ENCODE data around the gene KANSL3.

The KANSL3 gene

GRCh38 chr2:96608469-96609455 is 29.4 kb downstream of the KANSL3 start:
- DNase-seq (ENCODE audit: extremely low read depth in 1 of 2, low read depth in 1 of 2) = no peak

DNA sequence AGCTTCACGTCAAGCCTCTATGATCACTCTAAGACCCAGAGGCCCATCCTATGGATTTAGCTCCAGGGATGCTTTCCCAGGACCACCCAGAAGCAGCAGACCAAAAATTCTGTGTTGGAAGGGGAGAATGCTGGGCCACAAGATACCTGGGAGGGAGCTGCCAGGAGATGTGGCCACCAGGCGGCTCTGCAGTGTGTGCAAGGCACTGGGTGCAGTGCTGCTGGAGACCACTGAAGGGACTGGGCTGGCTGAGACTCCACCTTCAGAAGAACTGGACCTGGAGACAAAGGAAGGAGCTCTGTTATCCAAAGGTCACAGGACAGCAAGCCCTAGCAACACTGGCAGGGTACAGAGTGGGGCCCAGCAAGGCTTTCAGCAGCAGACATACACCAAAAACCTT is 34.0 kb downstream of the KANSL3 start:
- DNase-seq (ENCODE audit: extremely low read depth in 1 of 2, low read depth in 1 of 2) = no peak

GRCh38 chr2:96602330-96602823 is 35.7 kb downstream of the KANSL3 start:
- DNase-seq (ENCODE audit: extremely low read depth in 1 of 2, low read depth in 1 of 2) = no peak

- DNase-seq (ENCODE audit: extremely low read depth in 1 of 2, low read depth in 1 of 2) = no peak
Measured at GRCh38 chr2:96601382-96602292, 36.5 kb downstream of the KANSL3 start.

DNA sequence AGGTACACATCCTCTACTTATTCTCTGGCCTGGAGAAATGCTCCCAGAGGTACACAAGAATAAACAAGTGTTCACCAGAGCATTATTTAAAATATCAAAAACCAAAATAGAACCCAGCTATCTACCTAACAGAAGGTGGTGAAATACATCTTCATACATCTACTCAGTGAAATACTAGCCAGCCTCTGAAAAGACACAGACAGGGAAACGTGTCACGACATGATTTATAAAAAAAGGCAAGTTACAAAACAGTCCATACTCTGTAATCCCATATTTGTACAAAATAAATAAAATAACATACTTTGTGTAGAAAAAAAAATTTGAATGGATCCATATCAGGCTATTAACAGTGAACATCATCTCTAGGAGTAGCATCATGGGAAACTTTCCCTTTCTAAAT is 38.2 kb downstream of the KANSL3 start:
- DNase-seq (ENCODE audit: extremely low read depth in 1 of 2, low read depth in 1 of 2) = no peak

DNA sequence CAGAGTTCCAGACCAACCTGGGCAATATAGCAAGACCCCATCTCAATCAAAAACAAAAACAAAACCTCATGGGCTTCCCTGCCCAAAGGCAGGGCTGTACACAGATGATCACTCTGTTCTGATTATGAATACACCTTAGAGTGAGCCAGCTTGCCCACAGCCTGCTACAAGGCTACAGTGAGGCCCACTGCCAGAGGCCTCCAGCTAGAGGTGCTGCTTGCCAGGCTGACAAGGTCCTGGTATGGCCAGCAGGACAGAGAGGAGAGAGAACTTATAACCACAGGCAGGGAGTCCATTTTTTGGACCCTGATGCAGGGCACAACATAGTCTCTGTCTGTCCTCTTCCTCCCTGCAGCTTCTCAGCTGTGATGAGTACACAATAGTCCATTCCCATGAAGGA is 41.5 kb downstream of the KANSL3 start:
- DNase-seq (ENCODE audit: extremely low read depth in 1 of 2, low read depth in 1 of 2) = no peak

- peak in 1 of 2 donors; percentile 33 for DNase-seq (ENCODE audit: extremely low read depth in 1 of 2, low read depth in 1 of 2)
Measured at GRCh38 chr2:96594691-96595152, 43.4 kb downstream of the KANSL3 start.

- DNase-seq (ENCODE audit: extremely low read depth in 1 of 2, low read depth in 1 of 2) = no peak
Measured at GRCh38 chr2:96594282-96594681, 43.8 kb downstream of the KANSL3 start.

GRCh38 chr2:96591494-96591893 is 46.6 kb downstream of the KANSL3 start:
- DNase-seq (ENCODE audit: extremely low read depth in 1 of 2, low read depth in 1 of 2) = no peak

DNA sequence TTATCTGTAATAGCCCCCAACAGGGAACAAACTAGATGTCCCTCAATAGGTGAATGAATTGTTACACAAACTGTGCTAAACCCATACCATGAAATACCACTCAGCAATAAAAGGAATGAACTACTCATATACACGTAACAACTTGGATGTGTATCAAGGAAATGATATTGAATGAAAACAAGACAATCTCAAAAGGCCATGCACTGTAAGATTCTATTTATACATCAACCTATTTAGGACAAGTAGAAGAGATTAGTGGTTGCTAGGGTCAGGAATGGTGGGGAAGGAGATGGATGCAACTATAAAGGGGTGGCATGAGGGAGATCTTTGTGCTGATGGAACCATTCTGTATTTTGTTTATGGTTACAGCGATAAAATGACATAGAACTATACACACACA is 47.1 kb downstream of the KANSL3 start:
- DNase-seq (ENCODE audit: extremely low read depth in 1 of 2, low read depth in 1 of 2) = no peak

GRCh38 chr2:96587843-96588242 is 50.3 kb downstream of the KANSL3 start:
- no peak for DNase-seq (ENCODE audit: extremely low read depth in 1 of 2, low read depth in 1 of 2)

DNA sequence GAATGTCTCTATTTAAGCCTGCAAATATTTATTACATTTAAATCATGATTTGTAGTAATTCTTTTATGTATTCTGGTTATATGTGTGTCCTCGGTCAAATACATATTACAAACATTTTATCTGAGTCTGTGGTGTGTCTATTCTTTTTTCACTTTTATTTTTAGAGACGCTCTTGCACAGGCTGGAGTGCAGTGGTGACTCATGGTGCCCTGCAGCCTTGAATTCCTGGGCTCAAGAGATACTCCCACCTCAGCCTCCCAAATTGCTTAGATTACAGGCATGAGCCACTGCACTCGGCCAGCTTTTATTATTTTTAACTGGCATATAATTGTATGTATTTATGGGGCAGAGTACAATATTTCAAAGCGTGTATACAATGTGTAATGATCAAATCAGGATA is 54.1 kb downstream of the KANSL3 start:
- DNase-seq (ENCODE audit: extremely low read depth in 1 of 2, low read depth in 1 of 2) = no peak

GRCh38 chr2:96580771-96581170 is 57.3 kb downstream of the KANSL3 start:
- no peak for DNase-seq (ENCODE audit: extremely low read depth in 1 of 2, low read depth in 1 of 2)

- DNase-seq (ENCODE audit: extremely low read depth in 1 of 2, low read depth in 1 of 2) = no peak
Measured at GRCh38 chr2:96579422-96579821, 58.7 kb downstream of the KANSL3 start.

DNA sequence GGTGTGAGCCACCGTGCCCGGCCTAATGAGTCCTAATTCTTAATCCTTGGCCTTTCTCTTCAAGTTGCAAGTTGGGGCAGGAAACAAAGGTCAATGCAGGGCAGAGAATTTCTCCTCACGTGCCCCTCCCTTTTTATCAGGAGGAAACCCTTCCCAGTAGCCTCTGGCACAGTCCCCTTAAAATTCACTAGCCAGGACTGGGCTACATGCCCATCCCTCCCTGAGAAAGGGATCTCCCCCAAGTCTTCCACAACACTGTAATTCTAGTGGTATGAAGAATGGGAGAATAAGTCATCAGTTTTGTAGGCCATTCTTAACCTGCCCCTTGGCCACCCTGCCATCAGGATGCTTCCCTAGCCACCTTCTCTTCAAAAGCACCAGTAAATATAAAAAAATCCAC is 59.4 kb downstream of the KANSL3 start:
- no peak for DNase-seq (ENCODE audit: extremely low read depth in 1 of 2, low read depth in 1 of 2)

DNA sequence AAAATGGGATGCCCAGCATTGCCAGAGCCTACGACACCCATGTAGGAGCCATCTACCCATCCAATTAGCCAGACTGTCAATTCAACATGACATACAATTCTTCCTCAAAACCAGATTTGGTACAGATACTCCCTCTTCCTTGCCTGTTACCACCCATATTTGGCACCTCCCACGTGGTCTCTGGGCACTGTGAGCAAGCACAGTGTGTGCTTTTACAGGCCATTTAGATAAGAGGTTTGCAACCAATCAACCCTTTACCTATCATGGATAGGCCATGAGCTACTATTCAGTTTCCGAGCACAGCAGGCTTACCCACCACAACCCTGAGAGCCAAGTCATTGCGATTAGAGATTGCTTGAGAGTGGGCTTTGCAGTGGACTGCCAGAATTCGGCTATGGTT is 60.6 kb downstream of the KANSL3 start:
- DNase-seq (ENCODE audit: extremely low read depth in 1 of 2, low read depth in 1 of 2) = no peak

GRCh38 chr2:96575785-96576456 is 62.2 kb downstream of the KANSL3 start:
- no peak for DNase-seq (ENCODE audit: extremely low read depth in 1 of 2, low read depth in 1 of 2)

GRCh38 chr2:96574364-96574763 is 63.7 kb downstream of the KANSL3 start:
- no peak for DNase-seq (ENCODE audit: extremely low read depth in 1 of 2, low read depth in 1 of 2)

DNA sequence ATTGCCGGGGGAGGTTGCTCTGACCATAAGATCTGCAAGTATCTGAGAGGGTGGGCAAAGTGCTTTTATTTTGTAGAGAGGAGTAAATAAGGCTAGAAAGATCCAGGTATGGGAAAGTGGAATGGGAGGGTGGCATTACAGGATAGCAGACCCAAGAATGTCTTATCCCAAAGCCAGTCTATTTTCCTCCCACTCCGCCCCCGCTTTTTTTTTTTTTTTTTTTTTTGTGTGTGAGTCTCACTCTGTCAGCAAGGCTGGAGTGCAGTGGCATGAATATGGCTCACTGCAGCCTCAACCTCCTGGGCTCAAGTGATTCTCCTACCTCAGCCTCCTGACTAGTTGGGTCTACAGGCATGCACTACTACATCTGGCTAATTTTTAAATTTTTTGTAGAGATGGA is 70.0 kb downstream of the KANSL3 start:
- DNase-seq (ENCODE audit: extremely low read depth in 1 of 2, low read depth in 1 of 2) = no peak

DNA sequence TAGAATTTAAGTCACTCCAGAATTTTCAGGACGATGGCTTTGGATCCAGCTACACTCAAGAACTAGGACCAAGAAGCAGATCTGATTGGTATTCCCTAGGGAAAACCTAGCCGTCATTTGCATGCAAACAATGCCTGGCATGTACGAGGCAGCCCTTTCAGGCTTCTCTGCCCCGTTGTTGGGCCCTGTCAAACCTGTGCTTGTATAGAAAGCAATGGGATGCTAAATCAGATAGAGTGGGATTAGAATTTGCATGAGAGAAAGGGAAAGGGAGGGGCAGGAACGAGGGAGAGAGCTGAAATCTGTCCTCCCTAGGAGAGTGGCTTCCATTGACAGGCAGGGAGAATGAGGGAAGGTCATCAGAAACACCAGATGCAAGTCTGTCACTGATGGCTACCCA is 73.0 kb downstream of the KANSL3 start:
- no peak for DNase-seq (ENCODE audit: extremely low read depth in 1 of 2, low read depth in 1 of 2)

DNA sequence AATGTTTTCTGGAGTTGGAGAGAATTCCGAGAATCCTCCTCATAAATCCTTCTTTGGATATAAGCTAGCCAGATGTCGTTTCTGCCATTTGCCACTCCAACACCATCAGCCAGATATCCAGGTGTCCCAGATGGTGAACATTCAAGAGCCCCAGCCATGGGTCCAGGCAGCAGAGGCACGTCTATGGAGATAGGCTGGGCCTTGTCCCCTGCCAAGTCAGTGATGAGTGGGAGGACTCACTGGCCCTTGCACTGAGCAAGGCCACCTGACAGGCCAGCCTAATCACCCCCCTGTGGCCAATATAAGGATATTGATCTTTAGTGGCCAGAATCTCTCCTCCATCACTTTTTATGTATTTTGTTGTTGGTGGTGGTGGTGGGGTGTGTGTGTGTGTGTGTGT is 73.5 kb downstream of the KANSL3 start:
- no peak for DNase-seq (ENCODE audit: extremely low read depth in 1 of 2, low read depth in 1 of 2)
